HG03095 (cell line): Measurements from ENCODE around the gene SMG7.

Experiments
- ATAC-seq: cut with Tn5 transposase; IDR thresholded peaks from one replicate; pipeline ENCODE4 v1.9.1; 2021; ENCODE audit warnings: moderate library complexity; ENCODE audit not compliant: unreplicated experiment

Gene SMG7

DNA sequence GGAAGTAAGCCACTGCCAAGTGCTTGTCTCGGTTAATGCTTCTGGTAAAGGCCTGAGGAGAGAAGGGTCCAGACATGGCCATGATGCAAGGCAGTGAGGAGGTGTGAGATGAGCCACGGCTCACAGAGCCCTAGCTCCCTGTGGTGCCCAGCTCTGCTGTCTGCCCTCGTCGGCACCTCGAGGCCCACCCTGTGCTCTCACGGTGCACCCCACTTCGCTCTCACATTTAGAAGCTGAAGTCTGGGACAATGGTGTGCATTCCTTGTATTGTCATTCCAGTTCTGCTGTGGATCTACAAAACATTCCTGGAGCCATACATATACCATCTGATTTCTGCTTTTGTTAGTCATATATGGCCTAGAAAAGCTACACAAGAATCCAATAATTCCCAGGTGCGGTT, 114.6 kb downstream of the SMG7 start:
- no peak for ATAC-seq

DNA sequence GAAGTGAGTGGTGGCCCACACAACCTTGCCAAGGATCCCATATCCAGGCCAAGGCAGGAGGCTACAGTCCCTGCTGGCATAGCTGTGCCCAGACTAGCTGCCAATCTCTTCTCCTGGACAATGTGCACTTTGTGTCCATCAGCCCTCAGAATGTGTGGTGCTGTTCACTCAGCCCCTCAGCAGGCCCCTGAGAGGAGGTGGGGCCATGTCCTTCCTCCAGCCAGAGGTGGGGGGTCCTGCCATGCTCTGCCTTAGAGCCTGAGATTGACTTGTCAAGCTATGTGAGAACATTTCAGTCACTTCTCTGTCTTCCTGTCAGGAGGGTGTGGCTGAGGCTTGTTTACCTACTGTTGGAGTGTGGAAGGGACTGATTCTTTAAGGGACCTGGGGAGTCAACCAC, 116.5 kb downstream of the SMG7 start:
- no peak for ATAC-seq

DNA sequence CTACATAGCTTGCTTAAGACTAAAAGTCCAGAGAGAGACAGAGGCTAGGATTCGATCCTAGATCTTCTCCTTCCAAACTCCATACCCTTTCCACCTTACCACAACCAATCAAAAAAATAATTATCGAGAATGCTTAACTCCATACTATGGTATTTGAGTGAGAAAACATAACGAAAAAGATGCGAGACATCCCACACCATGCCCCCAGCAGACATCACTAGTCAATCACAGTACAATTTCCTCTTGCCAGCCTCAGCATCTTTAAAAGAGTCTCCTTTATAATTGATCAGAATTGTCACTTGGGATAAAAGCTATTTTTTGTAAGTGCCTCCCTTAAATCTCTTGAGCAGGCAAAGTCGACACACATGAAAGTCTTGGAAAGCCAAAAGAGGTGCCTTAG, 117.1 kb downstream of the SMG7 start:
- no peak for ATAC-seq

DNA sequence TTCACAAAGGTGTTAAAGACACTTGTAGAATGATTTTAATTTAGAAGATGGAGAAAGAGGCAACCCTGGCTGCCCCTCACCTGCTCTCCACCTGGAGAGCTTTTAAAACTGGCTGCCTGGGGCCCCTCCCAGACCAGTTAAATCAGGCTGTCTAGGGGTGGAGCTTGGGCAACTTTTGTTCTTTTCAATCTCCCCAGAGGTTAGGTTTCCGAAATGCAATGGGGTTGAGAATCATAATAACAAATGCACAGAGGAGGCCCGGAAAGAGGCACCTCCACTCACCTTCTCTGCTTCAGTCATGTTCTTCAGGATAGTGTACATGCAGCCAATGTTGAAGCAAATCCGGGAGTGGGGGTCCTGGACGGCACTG, 117.6 kb downstream of the SMG7 start:
- peak; percentile 16 for ATAC-seq

DNA sequence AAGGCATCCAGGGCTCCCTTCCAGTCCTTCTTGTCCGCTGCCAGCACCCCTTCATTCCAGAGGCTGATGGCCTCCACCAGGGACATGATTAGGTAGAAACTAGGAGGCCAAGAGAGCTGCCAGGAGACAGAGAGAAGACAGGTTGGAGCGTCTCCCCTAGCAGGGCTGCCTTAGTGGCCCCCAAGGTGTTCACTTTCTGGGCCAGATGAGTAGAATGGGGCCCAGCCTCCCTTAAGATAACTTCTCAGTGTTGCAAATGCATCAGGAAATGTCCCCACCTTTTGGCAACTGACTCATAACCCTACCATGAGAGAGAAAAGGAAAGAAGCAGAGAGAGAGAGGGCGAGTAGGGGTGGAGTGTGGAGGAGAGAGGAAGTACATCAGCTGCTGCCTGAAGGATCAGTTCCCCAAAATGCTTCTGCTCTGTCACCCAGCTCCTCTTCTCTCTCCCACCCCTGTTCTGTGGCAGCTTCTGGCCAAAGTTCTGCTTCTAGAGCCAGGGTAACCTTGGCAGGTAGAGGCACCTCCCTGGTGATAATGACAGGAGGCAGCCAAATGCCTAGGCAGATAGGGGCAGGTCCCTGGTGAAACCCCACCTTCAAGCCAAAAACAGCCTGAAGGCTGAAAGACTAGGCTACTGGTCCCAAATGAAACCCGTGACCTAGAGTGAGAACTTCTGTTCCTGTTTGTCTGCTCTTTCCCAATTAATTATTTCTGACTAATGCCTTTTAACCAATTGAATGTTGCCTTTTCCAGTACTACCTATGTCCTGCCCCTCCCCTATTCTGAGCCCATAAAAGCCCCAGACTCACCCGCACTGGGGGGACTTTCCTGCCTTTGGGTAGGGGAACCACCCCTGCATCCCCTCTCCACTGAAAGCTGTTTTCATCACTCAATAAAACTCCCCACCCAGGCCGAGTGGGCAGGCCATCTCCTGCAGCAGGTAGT, 118.2 kb downstream of the SMG7 start, which contains the start of gene NCF2:
NCF2 (minus strand) TSS at position 216 of the 948 bp plus-strand sequence; CDS start at position 86, 130 bp downstream.
- ATAC-seq, result peak; percentile 85

DNA sequence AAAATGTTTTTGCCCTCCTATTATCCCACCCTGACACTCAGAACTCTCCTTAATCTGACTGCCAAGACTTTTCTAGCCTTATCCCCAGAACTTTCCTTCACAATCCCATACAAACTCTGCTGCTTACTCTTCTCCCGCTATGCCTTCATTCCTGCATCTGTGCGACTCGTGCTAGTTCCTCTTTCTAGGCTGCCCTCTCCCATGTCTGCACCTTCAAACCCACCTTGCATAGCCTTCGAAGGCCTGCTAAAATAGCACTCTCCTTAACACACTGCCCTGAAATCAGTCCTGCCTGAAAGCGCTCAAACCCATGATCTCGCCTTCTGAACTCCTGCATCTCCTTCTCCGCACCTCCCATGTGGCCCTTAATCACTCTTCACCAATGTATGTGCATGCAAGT, 120.4 kb downstream of the SMG7 start:
- ATAC-seq, result no peak

DNA sequence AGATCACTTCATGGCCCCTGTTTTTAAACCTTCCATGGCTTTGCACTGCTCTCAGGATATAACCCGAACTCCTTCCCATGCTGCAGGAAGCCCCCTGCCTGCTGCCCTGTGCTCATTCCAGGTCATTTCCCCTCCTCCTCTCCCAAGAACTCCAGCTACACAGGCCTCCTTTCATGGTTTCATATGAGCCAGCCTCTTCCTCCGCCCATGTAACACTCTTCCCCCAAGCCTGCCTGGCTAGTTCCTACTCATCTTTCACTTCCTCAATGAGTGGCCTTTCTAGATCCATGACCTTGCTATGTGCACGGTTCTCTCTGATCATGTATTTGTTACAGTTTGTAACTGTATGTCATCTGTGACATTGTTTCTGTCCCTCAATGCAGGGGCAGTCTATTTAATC, 121.1 kb downstream of the SMG7 start:
- peak; percentile 39 for ATAC-seq

DNA sequence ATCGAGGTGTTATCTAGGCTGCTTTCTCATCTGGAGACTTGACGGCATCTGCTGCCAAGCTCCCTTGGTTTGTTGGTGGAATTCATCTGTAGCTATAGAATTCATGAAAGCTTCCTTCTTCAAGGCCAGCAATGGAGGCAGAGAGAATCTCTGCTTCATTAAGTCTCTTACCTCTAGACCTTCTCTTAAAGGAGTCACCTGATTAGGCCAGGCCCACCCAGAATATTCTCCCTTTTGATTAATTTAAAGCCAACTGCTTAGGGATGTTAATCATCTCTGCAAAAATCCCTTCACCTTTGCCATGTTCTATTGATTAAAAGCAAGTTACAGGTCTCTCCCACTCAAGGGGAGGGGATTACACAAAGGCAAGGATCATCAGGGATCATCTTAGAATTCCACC, 123.2 kb downstream of the SMG7 start:
- no peak for ATAC-seq

DNA sequence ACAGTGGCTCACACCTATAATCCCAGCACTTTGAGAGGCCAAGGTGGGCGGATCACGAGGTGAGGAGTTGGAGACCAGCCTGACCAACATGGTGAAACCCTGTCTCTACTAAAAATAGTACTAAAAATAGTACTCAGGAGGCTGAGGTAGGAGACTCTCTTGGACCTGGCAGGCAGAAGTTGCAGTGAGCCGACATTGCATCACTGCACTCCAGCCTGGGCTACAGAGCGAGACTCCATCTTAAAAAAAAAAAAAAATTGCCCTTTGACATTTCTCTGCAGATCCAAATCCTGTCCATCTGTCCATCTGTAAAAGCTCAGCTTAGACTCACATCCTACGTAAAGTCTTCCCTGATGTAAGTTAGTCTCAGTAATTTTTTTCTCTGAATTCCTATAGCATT, 124.2 kb downstream of the SMG7 start:
- ATAC-seq, result no peak

DNA sequence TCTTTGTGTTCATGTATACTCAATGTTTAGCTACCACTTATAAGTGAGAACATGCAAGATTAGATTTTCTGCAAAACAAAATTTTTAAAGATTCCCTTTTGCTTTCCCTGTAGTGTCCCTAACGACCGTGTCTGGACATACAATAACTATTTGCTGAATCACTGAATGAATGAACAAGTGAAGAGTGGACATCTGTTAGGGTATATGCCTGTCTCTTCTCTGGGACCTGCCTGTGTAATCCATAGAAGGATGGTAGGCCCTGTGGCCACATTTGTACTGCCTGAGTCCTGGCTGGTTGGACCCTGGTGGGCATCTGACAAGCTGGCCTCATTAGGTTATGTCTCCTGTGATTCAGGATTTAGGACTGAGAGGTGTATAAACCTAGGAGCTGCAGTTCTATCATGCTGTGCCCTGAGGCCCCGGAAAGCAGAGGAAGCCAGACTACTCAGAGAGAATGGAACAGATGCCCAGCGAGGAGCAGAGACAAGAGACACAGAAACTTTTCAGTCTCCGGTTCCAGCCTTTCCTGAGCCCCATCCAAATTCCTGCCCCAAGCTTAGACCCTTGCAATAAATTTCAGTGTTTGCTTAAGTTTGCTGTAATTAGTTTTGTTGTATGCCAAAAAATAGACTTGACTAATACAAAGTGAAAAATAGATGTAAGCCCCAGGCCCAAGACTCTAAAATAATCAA, 125.5 kb downstream of the SMG7 start:
- ATAC-seq, result no peak

DNA sequence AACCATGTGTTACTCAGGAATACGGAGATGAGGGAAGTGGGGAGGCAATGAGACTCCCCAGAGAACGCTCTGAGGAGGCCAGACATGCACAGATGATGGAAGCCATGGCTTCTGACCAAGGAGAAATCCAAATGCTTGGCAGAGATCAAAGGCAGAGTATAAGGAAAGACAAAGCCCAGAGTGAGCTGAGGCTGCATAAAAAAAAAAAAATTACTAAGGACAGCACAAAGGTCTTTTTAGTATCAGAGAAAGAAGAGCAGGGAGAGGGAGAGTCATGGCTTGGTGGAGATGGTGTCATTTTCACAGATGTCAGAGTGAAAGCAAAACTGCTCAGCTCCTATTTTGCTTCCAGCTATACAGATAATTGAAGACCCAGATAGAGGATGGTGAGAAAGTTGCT, 126.1 kb downstream of the SMG7 start:
- peak; percentile 68 for ATAC-seq

DNA sequence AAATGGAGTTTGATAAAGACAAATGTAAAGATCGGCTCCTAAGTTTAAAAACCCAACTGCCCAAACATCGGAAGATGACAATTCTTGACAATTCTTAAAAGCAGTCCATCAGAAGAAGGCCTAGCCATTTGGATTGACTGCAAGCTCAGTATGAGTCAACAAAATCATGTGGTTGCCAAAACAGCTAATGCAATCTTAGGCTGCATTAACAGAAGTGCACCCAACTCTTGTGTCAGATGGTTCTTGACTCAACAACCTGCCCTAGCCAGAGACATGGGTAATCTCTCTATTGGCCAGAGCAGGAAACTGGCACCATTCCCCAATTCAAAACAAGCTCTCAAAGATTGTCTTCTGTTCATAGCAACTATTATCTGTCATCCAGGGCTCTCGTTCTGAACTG, 127.8 kb downstream of the SMG7 start:
- no peak for ATAC-seq

DNA sequence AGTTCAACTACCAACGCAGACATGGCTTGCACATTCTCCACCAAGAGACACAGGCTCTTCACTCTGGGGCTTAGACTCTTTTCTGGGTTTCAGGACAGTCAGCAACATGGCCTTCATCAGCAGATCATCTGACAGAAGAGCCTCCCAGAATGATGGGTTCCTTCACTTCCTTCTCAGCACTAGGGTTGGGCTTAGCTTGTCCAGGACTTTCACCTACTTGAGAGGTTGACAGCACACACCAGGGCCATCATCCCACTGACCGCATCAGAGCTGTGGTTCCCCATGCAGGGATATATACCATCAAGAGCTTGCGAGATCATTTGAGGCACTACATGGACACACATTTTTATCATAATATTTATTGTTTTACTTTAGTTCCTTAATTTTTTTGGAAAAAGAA, 128.3 kb downstream of the SMG7 start:
- no peak for ATAC-seq

DNA sequence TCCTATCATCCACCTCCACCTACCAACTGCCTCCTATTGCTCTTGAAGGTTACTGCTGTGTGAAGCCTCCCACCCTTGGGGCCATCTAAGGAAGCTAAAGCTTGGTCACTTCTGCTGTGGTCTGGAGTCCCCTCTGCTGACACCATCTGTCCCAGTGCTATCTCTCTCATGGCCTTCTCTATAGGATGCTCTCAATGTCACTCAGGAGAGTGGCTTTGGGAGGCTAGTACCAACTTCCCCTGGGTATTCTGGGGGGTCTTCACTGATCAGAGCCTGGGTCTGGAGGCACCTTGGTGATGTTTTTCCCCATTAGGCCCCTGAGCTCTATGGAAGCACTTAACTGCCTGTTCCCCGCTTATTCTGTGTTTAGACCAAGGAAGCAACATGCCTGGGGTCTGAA, 130.2 kb downstream of the SMG7 start:
- no peak for ATAC-seq
